Loucy (cell line): ENCODE results near the gene BTBD9.

Experiments
- EZH2phosphoT487 ChIP-seq: fragments of 200-600 bp; IDR thresholded peaks from 2 replicates; pipeline ENCODE4 v1.6.1; 2018; ENCODE audit warnings: antibody characterized with exemption, mild to moderate bottlenecking, moderate library complexity, borderline replicate concordance
- TF ChIP-seq, protein P1 (sequence below): fragments of 200-600 bp; sonication (generic); conservative IDR thresholded peaks from 2 replicates; pipeline ENCODE4 v1.5.1; 2014; ENCODE audit warnings: mild to moderate bottlenecking, antibody characterized with exemption, low read length

DNA sequence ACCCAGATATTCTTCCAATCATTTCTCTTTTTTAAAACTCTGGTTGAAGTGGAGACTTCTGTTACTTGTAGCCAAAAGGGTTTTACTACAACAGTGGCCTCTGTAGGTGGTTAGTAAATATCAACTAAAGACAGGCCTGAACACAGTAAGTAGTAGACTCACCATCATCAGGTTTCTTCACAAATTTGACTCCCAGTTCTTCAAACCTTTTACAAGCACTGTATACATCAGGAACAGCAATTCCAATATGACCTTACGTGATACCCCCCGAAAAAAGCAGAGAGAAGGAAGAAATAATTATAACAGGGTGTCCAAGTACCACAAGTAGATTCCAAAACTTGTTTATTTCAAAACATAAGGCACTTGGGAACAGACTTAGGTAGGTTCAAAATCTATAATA, 42.1 kb upstream of the BTBD9 start:
- TF ChIP-seq, protein P1, sequence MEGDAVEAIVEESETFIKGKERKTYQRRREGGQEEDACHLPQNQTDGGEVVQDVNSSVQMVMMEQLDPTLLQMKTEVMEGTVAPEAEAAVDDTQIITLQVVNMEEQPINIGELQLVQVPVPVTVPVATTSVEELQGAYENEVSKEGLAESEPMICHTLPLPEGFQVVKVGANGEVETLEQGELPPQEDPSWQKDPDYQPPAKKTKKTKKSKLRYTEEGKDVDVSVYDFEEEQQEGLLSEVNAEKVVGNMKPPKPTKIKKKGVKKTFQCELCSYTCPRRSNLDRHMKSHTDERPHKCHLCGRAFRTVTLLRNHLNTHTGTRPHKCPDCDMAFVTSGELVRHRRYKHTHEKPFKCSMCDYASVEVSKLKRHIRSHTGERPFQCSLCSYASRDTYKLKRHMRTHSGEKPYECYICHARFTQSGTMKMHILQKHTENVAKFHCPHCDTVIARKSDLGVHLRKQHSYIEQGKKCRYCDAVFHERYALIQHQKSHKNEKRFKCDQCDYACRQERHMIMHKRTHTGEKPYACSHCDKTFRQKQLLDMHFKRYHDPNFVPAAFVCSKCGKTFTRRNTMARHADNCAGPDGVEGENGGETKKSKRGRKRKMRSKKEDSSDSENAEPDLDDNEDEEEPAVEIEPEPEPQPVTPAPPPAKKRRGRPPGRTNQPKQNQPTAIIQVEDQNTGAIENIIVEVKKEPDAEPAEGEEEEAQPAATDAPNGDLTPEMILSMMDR, result no peak
- TF ChIP-seq EZH2phosphoT487, result no peak
